Occipital lobe (tissue), 2 donors: Measurements from ENCODE around the gene FAM180A. TPM values are rescaled to one million over a fixed set of nuclear protein-coding genes. Genes with fewer than 3 reads are reported as not detected.
"Not testable (repeated sequence)": the region's sequence is repeated elsewhere in the genome, so short reads cannot be mapped to it uniquely, and the experiment has no call there.

Experiments used
- DNase-seq: peaks from one replicate; lab custom pipeline; 2025; lab: John Stamatoyannopoulos, UW
- total RNA-seq: library from RNA; depleted of rRNA; stranded (reverse); fragments of >200 nt; gene quantifications from one replicate; pipeline ENCODE4 v1.2.3, GENCODE V29; 2014

FAM180A gene
- not detected for total RNA-seq

DNA sequence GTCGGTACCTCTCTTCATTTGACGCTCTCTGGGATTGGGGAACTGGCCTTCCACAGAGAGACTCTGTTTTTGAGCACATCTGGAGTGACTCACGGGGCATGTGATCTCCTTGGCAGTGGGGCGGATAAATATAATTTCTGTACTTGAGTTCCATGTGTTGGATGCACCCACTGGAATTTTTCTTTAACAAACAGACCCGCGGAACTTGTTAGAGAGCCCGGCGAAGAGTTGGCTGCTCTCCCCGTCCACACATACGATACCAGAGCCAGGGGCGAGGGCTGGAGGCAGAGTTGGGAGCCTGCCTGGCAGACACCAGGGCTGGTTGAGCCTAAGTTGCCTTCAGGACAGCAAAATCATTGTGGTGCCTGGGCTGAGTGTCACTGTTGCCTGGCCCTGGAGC lies at the start of gene FAM180A:
Gene FAM180A (minus strand): TSS at position 44 of the 400 bp plus-strand sequence. CDS start 233 bp downstream, outside the sequence.
- DNase-seq = no peak

DNA sequence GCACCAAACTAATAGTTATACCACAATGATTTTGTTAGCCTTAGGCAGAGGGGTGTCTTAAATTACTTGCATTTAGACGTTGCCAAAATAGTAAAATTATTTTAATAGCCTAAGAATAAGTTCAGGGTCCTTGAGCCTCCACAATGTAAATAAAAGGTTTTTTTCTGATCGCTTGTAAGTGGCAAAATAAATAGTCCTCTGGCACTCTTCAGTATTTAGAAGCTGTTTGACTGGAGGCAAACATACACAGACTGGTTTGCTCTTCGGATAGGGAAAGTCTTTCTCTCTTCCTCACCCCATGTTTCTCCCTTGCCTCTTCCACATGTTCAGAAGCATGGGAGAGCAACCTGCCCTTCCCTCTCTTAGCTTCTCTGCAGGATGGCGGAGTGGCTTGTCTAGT lies 49.5 kb upstream of the FAM180A start:
- no peak for DNase-seq

DNA sequence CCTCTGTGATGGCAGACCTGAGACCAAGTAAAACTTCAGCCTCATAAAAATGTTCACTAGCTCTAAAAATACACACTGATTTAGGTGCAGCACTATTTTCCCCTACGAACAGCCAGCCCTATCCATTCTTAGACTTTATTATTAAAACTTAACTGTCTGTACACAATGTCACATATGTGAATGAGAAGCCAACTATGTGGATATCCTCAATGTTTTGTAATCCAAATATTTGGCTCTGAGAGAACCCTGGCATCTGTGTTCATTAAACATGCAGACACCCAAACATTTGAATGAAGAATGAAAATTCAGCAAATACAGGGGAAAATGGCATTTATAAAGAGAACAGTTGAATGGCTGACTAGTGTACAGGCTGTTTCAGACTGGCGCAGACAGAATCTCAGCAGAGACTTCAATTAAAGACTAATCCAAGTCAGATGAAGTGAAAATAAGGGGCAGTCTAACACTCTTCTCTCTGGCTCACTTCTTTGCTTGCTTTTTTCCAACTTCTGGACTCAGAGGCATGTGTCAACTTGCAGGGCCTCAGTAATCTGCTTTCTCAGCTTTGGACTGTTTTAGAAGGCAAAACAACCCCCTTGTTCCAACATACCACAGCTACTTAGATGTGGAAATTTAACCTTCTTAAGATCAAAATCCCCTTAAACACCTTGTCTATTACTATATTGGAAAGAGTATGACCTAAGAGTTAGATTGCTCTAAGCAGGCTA lies 47.4 kb upstream of the FAM180A start:
- no peak for DNase-seq

DNA sequence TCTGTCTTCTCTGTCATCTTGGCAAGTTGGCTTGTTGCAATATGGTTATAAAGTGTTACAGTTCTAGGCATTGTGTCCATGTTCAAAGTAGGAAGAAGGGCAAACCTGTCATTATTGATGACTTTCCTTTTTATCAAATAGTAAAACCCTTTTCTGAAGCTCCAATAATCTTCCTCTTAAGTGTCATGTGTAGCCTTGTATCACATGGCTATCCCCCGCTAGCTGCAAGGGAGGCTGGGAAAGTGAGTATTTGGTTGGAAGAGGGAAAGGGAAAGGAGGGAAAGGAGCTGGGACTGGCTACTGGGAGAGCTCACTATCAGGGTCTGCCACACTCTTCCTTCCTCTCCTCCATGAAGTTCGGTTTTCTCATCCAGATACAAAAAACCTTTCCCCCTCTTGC lies 45.2 kb upstream of the FAM180A start:
- DNase-seq = no peak

DNA sequence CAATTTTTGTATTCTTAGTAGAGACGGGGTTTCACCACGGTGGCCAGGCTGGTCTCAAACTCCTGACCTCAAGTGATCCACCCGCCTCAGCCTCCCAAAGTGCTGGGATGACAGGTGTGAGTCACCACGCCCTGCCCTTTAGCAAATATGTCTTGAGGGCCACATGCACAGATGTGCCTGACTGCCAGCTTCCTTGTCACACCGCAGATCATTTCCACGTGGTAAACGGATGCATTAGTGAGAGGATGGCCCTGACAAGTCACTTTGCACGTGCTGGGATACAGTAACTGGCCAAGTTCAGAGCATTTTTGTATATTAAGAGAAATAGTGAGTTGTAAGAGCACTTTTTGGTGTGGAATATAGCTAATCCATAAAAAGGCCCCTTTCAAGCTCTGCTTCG lies 44.3 kb upstream of the FAM180A start:
- DNase-seq = no peak

DNA sequence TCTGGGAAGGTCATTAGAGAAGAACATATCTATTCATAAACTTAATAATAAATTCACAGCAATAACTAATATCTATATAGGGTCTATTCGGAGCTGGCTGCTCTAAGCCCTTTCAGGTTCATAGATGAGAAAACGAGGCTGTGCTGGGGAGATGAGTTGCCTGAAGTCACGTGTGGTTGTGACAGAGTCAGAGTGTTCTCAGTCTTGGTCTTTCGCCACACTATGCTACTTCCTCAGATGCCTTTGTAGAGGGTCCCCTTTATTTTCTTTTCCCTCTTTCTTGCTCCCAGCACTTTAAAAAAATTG lies 43.7 kb upstream of the FAM180A start:
- DNase-seq = no peak

DNA sequence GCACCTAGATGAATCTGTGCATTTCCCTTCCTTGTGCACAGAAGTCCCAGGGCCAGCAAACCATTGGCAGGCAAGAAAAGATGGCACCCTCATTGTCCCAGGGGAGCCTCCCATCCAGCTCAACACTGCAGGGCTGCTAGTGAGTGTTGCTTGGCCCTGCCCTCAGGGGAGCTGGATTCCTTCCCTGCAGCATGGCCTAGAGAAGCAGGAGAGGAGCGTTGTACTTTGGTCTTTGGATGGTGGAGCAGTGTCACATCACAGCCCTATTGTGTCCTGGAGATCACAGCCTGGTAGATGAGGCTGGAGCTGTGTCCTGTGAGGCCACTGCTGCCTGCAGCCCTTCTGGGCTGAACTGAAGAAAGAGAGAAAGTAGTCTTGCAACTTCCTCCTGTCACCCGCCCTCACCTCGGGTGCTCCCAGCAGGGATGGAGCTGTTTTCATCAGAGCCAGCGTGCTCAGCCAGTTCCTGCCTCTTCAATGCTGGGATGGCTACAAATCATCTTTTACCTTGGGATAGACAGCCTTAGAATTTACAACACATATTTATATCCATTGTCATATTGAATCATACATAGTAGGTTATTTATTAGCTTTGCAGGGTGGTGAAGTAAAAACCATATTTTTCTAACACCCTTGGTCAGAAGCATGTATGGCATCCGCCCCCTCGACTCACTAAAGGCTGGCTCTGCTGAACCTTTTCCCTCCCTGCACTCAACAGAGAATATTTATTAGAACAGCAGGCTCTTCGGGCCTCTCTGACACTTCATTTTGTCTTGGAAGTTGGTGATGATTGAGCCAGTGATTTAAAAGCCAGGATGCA lies 43.1 kb upstream of the FAM180A start:
- no peak for DNase-seq

DNA sequence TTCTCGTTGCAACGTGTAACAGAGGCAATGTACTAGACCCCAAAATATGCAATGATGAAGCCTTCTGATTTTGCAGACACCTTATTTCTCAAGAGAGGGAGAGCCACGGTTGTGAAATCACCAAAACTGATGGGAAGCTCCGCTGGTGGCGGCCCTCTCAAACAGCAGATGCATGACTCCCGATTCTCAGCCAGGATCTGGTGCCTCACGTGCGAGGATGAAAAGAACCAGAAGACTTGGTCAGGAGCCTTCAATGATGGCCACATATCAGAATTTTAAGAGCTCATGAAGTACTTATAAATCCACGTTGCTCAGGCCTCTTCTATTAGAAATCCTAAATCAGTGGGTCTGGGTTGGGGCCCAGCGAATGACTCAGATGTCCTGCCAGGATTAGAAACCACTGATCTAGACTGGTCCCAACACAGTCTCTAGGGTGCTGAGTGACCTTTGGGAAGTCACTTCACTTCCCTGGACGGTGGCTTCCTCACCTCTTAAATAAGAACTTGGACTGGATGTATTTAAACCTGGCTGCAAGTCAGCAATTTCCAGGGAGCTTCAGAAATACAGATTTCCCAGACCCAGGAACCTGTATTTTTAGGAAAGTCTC lies 41.9 kb upstream of the FAM180A start:
- DNase-seq = no peak

DNA sequence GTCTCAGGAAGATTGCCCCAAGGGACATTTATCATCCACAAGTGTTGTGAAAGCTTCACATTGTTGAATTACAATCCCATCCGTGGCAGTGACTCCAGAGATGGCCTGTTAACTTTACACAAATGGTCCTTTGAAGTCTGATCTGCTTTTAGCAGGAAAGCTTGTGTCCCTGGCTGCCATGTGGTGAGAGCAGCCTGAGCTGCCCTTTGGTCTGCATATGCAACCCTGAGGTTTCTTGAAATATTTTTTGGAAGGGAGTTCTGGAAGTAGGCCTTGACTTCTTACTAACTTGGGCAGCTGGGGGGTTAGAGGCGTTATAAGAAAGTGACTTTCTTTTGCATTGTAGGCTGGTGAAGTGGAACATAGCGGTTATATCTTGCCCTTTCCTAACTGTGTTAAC lies 41.3 kb upstream of the FAM180A start:
- no peak for DNase-seq

DNA sequence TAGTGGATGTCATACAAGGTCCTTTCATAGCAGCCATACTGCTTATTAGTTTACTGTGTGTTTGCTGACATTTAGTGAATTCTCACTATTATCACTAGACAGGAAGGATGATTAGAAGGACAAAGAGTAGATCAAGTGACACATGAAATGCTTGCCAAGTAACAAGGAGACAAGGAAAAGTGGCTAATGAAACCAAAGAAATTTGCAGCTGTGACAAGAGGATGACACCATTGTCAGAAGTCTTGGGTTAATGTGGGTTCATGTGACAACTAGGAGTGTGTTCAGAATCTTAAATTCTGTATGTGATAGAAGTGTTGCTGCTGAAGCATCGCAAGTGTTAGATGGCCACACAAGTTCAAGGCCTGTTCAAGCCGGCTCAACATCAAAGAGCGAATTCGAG lies 40.8 kb upstream of the FAM180A start:
- DNase-seq = no peak

DNA sequence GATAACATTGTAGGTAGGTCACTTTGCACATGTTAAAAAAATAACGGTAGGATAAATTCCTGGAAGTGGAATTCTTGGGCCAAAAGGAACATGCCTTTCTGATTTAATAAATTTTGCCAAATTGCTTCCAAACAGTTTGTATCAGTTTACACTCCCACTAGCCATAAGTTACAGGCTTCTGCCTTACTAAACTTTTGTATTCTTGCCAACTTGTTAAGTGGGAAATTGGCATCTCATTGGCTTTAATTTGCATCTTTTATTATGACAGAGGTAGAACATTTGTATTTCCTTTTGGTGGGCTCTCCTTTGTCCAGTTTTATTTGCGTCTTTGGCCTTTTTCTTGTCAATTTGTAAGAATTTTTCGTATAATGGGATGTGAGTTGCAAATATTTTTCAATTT lies 38.3 kb upstream of the FAM180A start:
- no peak for DNase-seq

DNA sequence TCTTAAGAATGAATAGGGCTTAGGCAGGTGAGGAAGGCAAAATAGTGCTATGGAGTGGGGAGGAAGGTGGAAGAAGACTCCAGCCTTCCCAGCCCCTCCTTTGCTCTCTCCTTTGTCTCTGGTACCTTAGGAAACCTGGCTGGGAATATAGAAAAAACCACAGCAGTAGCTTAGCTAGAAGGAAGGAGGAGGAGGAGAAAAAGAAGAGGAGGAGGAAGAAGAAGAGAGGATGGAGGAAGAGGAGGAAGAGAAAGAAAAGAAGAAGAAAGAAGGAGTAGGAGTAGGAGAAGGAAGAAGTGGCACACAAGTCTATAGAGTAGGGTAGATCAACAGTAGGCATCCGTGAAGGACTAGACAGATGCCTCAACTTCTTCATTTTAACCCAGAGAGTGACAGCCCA lies 36.5 kb upstream of the FAM180A start:
- DNase-seq = no peak

DNA sequence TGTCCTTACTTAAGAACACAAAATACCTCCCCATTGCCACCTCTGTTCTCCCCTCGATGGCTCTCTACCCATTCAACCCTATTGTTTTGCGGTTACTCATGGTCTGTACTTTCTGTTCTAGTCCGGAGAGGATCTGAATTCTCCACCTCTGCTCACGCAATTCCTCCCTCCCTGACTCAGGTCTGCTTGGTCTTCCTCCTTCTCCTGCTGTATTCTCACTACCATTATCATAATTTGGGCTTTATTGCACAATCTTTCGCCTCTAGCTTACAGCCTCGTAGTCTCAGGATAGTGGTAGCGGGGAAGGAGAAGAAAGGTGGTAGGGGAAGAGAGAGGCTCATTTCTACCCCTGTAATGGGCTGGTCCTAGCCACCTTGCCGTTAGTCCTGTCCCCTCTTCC lies 35.4 kb upstream of the FAM180A start:
- DNase-seq = no peak

DNA sequence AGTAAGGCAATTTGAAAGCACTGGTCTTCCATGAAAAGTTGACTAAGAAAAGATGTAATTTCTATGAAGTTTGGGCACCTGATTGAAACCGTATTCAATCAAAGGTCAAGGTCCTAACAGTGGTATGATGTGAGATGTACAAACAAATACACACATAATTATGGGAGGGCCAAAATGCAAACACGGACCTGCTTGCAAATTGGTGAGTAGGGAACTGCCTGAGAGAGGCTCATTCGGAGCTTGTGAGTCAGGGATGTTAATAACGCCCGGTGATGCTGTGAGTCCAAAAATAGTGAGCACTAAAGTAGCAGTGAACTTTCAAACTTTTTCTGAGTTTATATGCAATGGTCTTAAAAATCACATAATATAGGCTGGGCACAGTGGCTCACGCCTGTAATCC lies 34.2 kb upstream of the FAM180A start:
- no peak for DNase-seq

DNA sequence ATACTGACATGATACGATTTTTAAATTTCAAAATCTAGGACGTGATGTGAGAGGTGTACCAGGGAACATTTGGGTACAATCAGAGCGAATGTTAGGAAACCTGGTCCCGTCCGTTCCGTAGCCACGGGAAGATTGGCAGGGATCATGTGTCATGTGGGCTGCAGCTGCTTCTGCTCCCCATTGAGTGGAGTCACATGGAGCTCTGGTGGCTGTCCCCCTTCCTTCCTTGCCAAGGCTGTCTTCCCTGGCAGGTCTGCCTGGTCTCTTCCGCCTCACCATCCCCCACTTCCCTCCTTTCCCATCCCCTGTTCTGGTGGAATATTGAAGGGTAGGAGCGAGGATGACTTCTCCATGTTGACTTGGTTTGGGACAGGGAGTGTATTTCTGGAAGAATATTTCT lies 33.8 kb upstream of the FAM180A start:
- no peak for DNase-seq

DNA sequence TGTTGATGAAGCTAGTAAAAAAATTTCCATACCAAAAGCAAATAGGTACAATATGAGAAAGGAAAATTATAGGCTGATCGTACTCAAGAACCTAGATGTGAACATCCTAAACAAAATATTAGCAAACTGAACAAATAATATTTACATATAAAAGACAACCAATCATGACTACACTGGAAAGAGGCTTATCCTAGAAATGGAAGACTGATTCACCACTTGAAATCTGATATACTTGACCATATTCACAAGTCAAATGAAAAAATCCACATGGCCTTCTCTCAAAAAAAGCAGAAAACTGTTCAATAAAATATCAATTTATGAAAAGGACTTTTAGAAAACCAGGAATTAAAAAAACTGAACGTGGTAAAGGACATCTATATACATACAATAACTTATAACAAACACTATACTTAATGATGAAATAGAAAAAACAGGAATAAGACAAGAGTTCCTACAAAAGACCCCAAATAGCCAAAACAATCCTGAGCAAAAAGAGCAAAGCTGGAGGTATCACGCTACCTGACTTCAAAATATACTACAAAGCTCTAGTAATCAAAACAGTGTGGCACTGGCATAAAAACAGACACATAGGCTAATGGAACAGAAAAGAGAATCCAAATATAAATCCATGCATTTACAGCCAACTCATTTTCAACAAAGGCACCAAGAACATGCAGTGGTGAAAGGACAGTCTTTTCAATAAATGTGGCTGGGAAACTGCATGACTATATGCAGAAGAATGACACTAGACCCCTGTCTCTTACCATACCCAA lies 29.2 kb upstream of the FAM180A start:
- no peak for DNase-seq

DNA sequence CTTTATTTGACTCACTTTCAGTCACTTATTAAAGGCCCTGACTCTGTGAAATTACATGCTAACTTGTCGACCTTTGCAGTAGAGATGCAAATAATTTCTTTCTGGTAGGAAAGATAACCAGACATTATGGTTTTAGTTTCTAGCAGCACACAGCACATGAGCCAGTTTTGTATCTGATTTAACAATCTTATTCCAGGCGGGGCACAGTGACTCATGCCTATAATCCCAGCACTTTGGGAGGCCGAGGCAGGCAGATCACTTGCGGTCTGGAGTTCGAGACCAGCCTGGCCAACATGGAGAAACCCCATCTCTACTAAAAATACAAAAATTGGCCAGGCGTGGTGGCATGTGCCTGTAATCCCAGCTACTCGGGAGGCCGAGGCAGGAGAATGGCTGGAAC lies 27.3 kb upstream of the FAM180A start:
- DNase-seq = not testable (repeated sequence)

DNA sequence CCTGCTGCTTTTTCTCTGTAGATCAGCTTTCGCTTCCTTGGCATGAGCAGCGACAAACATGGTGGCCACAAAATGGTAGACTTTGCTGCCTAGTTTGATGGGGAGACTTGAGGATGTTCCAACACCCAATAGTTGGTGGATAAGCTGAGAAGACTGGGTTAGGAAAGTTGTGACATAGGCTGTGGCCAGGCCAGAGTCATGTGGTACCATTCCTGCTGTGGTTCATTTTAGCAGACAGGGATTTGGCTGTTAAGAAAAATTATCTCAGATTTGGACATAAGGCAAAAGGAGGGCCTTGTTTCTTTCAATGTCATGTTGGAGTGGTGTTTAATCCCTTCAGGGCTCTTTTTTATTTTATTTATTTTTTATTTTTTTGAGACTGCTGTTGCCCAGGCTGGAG lies 26.6 kb upstream of the FAM180A start:
- no peak for DNase-seq

DNA sequence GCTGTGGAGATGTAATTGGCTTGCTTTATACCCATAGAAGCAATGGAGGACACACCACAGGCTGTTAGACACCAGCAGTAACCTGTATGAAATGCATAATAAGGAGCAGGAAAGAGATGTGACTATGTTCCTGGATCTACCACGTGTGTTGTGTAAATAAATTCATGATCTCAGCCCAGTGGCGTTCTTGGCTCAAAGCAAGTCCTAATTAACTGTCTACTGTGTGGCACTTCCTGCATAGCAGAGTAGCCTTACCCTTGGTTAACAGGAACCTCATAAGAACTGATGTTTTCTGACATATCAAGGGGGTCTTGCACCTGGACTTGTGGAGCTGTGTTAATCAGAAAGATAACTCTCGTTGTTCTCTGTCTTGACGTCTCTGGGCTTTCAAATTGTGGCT lies 25.7 kb upstream of the FAM180A start:
- DNase-seq = no peak

DNA sequence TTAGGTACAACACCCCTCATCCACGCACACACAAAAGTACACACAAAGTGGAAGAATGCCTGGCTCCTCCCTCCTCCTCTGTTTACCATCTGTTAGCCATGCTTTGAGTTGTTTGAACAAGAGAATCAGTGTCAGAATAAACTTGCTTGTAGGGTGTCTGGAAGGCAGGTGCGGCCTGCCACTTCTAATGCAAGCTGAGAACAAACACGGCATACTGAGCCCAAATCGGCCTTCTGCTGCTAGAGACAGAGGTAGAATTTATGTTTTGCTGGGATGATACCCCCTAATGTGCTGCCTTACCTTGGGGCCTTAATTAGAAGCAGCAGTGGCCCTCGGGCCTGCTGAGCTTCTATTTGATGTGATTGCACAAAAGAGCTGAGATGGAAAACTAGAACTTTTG lies 24.9 kb upstream of the FAM180A start:
- no peak for DNase-seq

DNA sequence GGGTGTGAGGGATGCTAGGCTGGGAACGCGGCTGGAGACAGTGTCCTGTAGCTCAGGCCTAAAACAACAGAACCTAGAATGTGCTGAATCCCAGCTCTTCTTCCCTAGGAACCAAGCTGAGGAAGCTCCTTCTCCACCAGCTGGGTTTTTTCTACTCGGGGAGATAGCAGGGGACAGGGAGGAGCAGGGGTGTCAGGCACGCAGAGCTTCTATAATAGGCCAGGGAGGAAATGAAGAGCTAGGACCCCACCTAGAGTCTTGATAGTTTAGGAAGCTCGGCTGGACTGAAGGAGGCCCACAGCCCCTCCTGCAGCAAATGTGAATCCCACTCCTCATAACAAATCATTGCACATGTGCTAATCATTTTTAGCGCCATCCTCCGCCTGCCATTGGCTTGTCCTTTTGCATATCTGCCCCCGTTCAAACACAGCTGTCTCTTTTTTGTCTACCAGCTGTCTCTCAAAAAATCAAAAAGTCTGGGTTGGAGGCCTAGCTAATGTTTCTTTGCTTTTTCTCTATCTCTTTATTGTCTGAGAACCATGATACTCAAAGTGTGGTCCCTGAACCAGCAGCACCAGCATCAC lies 24.1 kb upstream of the FAM180A start:
- DNase-seq = no peak
